Activated CD4-positive, alpha-beta T cell treated with anti-CD3 and anti-CD28 coated beads for 24 hours (primary cell): ENCODE measurements around the gene CST3.
"Not testable (repeated sequence)": the region's sequence is repeated elsewhere in the genome, so short reads cannot be mapped to it uniquely, and the experiment has no call there.

Source experiments
- DNase-seq, 2 donors: peaks; one replicate each; pipeline ENCODE4 v3.0.0-alpha.2; 2020; ENCODE audit warnings: low read depth in 2 of 2

CST3 gene

GRCh38 chr20:23628402-23629016 lies 9.2 kb downstream of the CST3 start:
- DNase-seq = no peak

- DNase-seq = no peak
Observed at GRCh38 chr20:23627501-23627900, 10.3 kb downstream of the CST3 start.

GRCh38 chr20:23626040-23626620 lies 11.6 kb downstream of the CST3 start:
- no peak for DNase-seq

- no peak for DNase-seq
Observed at GRCh38 chr20:23625236-23625964, 12.4 kb downstream of the CST3 start.

- no peak for DNase-seq
Observed at GRCh38 chr20:23624324-23624691, 13.4 kb downstream of the CST3 start.

GRCh38 chr20:23623666-23624323 lies 14.0 kb downstream of the CST3 start:
- DNase-seq = no peak

- no peak for DNase-seq
Observed at GRCh38 chr20:23622839-23623343, 14.9 kb downstream of the CST3 start.

GRCh38 chr20:23622401-23622800 lies 15.4 kb downstream of the CST3 start:
- not testable (repeated sequence) for DNase-seq

GRCh38 chr20:23620670-23621386 lies 16.9 kb downstream of the CST3 start:
- DNase-seq = not testable (repeated sequence)

GRCh38 chr20:23614163-23614562 lies 23.6 kb downstream of the CST3 start:
- no peak for DNase-seq

- no peak for DNase-seq
Observed at GRCh38 chr20:23613676-23614075, 24.1 kb downstream of the CST3 start.

- DNase-seq = no peak
Observed at GRCh38 chr20:23612396-23612795, 25.4 kb downstream of the CST3 start.

- no peak for DNase-seq
Observed at GRCh38 chr20:23609486-23610109, 28.2 kb downstream of the CST3 start.

GRCh38 chr20:23608251-23608846 lies 29.4 kb downstream of the CST3 start:
- DNase-seq = no peak

GRCh38 chr20:23607497-23608245 lies 30.1 kb downstream of the CST3 start:
- DNase-seq = no peak

- peak; percentile 43 to 62 for DNase-seq
Observed at GRCh38 chr20:23606652-23607049, 31.1 kb downstream of the CST3 start.

- no peak for DNase-seq
Observed at GRCh38 chr20:23605867-23606651, 31.7 kb downstream of the CST3 start, which contains the start of gene CST9. Gene CST9, minus strand, starts transcription at chr20:23605917. Its CDS starts 53 bp downstream, at chr20:23605864.

- no peak for DNase-seq
Observed at GRCh38 chr20:23604306-23604705, 33.4 kb downstream of the CST3 start.

GRCh38 chr20:23603321-23603720 lies 34.4 kb downstream of the CST3 start:
- no peak for DNase-seq
